ENCODE measurements around the gene ENG.

Gene ENG

GRCh38 chr9:127829205-127829906 lies 25.1 kb downstream of the ENG start:
- no peak for DNase-seq (ENCODE audit: low read depth)
- TF ChIP-seq CTCF (IDR thresholded peaks at IDR 0.05; ENCODE audit: control insufficient read depth, extremely low read depth, insufficient read depth), result no peak
- H3K4me3 ChIP-seq (ENCODE audit: low read depth, low read length), result no peak overlapping the region

- no peak overlapping the region for H3K4me3 ChIP-seq (ENCODE audit: low read depth, low read length)
- no peak for TF ChIP-seq CTCF (IDR thresholded peaks at IDR 0.05; ENCODE audit: control insufficient read depth, extremely low read depth, insufficient read depth)
- DNase-seq (ENCODE audit: low read depth), result no peak
These were observed 26.0 kb downstream of the ENG start for GRCh38 chr9:127828262-127829031.

- TF ChIP-seq CTCF (IDR thresholded peaks at IDR 0.05; ENCODE audit: control insufficient read depth, extremely low read depth, insufficient read depth), result no peak
- DNase-seq (ENCODE audit: low read depth), result no peak
- H3K4me3 ChIP-seq (ENCODE audit: low read depth, low read length), result no peak overlapping the region
These were observed 28.1 kb downstream of the ENG start for GRCh38 chr9:127826253-127826913.

- DNase-seq (ENCODE audit: low read depth), result no peak
- H3K4me3 ChIP-seq (ENCODE audit: low read depth, low read length), result no peak overlapping the region
- peak; percentile 41 for TF ChIP-seq CTCF (IDR thresholded peaks at IDR 0.05; ENCODE audit: control insufficient read depth, extremely low read depth, insufficient read depth)
These were observed 29.0 kb downstream of the ENG start for GRCh38 chr9:127825319-127826051.

- DNase-seq (ENCODE audit: low read depth), result no peak
- no peak overlapping the region for H3K4me3 ChIP-seq (ENCODE audit: low read depth, low read length)
- TF ChIP-seq CTCF (IDR thresholded peaks at IDR 0.05; ENCODE audit: control insufficient read depth, extremely low read depth, insufficient read depth), result no peak
These were observed 32.4 kb downstream of the ENG start for GRCh38 chr9:127822108-127822507.

GRCh38 chr9:127818574-127818973 lies 35.9 kb downstream of the ENG start:
- no peak for TF ChIP-seq CTCF (IDR thresholded peaks at IDR 0.05; ENCODE audit: control insufficient read depth, extremely low read depth, insufficient read depth)
- H3K4me3 ChIP-seq (ENCODE audit: low read depth, low read length), result no peak overlapping the region
- DNase-seq (ENCODE audit: low read depth), result no peak

All from LNCaP clone FGC (cell line).